Adipocyte (in vitro differentiated cells): ENCODE results near the gene ANKRD13A.

Source experiments
- DNase-seq: peaks from one replicate; pipeline ENCODE4 v3.0.0-alpha.2; 2015; ENCODE audit warnings: low read depth
- H3K27me3 ChIP-seq: replicated peaks from 2 replicates; pipeline ENCODE4 v1.7.0; 2013; ENCODE audit warnings: mild to moderate bottlenecking, low read length, moderate library complexity; ENCODE audit not compliant: control insufficient read depth, insufficient read depth
- H3K36me3 ChIP-seq: 2 replicates; pipeline ENCODE4 v1.7.0; 2013; ENCODE audit warnings: low read length, mild to moderate bottlenecking, moderate library complexity; ENCODE audit not compliant: control insufficient read depth, insufficient read depth, severe bottlenecking
- H3K4me1 ChIP-seq: 2 replicates; pipeline ENCODE4 v1.7.0; 2013; ENCODE audit warnings: mild to moderate bottlenecking, low read length, moderate library complexity; ENCODE audit not compliant: control insufficient read depth, insufficient read depth
- H3K4me3 ChIP-seq: 2 replicates; pipeline ENCODE4 v1.7.0; 2013; ENCODE audit warnings: mild to moderate bottlenecking, low read length, moderate library complexity
- H3K9ac ChIP-seq: 2 replicates; pipeline ENCODE4 v1.7.0; 2013; ENCODE audit warnings: mild to moderate bottlenecking, low read length, moderate library complexity
- H3K9me3 ChIP-seq: 2 replicates; pipeline ENCODE4 v1.7.0; 2013; ENCODE audit warnings: mild to moderate bottlenecking, low read length, moderate library complexity; ENCODE audit not compliant: control insufficient read depth

Gene ANKRD13A

DNA sequence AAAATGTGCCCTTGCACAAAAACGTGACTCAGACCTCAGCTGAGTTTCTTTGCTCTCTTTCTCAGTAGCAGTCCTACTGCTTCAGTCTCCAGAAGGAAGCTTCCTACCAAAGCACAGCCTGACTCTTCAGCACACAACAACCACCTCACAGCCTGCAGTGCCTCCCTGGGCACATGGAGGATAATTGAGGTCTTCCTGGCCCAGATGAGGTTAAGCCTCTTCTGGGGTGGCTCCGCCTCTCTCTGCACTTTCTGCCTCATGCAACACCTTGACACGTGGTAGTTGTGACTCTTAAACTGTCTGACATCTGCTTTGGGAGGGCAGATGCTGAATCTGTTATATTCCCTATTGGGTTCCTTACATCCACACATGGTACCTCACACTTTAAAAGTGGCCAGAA, 36.8 kb upstream of the ANKRD13A start:
- Histone ChIP-seq H3K36me3 (peaks cover 53% of the 10 kb centered on the region), H3K4me3 (no peak overlapping the region), H3K27me3 (no peaks in the 10 kb centered on the region), H3K9me3 (no peaks in the 10 kb centered on the region), H3K4me1 (peaks cover 26% of the 10 kb centered on the region), H3K9ac (peak overlapping the region; percentile 15)
- DNase-seq = peak; percentile 19

DNA sequence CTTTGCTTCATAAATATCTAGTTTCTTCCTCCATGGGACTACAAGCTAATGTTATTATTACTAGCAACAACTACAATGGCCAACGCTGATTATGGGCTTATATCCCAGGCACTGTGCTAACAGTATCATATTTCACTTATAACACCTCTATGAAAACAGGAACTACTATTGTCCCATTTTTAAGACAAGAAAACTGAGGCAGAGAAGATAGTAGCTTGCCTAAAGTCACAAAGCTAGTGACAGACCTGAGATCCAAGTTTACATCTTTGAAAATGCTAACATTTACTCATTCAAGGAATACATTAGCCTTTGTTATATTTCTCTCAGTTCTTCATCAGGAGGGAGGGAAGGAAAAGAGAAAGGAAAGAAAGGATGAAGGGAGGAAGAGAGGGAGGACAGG, 35.9 kb upstream of the ANKRD13A start:
- H3K36me3 ChIP-seq = peaks cover 57% of the 10 kb centered on the region
- H3K4me3 ChIP-seq = no peak overlapping the region
- H3K9me3 ChIP-seq = no peaks in the 10 kb centered on the region
- peaks cover 26% of the 10 kb centered on the region for H3K4me1 ChIP-seq
- DNase-seq = no peak
- H3K27me3 ChIP-seq = no peaks in the 10 kb centered on the region
- H3K9ac ChIP-seq = no peak overlapping the region

DNA sequence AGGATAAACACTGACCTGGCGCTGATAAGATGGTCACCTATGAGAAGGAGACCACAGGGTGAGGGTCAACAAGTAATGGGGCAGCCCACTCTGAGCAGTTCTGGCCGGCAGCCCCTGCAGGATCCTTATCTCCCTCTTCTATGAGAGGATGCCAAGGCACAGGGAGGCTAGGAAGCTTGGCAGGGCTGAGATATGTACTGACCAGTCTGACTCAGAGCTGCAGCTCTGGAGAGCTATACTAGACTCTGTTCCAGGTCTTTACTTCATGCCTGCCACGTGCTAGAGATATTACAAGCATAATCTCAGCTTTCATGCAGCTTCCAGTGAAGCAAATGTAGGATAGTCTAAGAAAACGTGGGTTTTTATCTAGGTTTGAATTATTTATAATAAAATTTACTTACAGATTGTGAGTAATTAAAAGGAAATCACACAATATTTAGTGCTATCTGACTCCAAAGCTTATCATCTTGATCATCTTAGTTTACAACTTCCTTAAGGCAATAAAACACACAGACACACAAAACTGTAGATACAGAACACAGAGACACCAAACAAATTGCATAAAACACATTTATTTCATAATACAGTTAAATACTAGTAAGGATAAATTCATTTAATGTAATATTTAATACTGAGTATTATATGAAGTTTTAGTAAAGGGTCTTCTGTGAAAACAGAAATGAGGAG, 35.3 kb upstream of the ANKRD13A start:
- Histone ChIP-seq H3K36me3 (peaks cover 51% of the 10 kb centered on the region), H3K27me3 (no peaks in the 10 kb centered on the region), H3K4me1 (peaks cover 26% of the 10 kb centered on the region), H3K4me3 (no peak overlapping the region), H3K9me3 (no peaks in the 10 kb centered on the region), H3K9ac (peak overlapping the region; percentile 21)
- peak; percentile 53 for DNase-seq

DNA sequence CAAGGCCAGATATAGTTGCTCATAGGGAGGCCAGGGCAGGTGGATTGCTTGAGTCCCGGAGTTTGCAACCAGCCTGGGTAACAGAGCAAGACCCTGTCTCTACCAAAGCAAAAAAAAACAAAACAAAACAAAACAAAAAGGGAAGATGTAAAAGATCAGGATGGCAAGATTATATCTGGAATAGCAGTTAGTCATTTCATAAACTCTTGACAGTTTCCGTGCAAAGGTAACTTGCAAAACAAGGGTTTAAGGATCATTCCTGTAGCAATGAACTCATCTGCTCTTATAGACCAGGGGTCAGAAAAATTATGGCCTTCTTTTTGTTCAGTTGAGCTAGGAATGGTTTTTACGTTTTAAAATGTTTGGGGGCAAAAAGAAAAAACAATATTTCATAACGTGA, 32.7 kb upstream of the ANKRD13A start:
- Histone ChIP-seq H3K9me3 (no peaks in the 10 kb centered on the region), H3K4me1 (peaks cover 26% of the 10 kb centered on the region), H3K36me3 (peaks cover 47% of the 10 kb centered on the region)

DNA sequence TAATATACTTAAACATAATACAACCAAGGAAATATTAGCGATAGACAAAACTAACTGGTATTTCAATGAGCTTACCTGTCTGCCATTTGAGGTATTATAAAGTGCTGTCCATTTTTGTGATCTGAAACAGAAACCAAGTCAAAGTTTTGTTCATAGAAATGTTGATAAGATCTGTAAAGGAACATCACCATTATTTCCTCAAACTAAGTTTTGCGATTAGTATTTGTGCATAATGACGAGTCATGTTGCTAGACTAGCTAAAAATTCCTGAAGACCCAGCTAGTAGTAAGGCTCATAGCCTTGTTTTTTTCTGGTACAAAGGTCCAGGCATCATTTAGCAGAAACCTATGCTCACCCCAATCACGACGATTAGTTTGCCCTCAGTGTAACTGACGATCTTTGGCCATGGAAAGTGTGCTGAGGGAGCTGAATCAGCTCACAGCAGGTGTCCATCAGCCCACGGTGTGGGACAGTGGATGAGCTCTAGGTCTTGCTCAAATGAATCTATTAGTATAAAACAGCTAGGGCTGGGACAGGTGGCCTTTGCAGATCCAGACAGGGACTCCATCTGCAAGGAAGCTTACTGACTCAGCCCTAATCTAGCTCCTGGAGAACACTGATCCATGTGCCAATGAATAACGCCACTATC, 31.7 kb upstream of the ANKRD13A start:
- Histone ChIP-seq H3K4me3 (no peak overlapping the region), H3K9me3 (no peaks in the 10 kb centered on the region), H3K27me3 (no peaks in the 10 kb centered on the region), H3K9ac (no peak overlapping the region), H3K4me1 (peaks cover 22% of the 10 kb centered on the region), H3K36me3 (peaks cover 49% of the 10 kb centered on the region)
- no peak for DNase-seq

More for the DNA sequence above, 32.7 kb upstream of the ANKRD13A start:
- H3K9ac ChIP-seq = no peak overlapping the region
- H3K4me3 ChIP-seq = no peak overlapping the region
- no peaks in the 10 kb centered on the region for H3K27me3 ChIP-seq
- no peak for DNase-seq

DNA sequence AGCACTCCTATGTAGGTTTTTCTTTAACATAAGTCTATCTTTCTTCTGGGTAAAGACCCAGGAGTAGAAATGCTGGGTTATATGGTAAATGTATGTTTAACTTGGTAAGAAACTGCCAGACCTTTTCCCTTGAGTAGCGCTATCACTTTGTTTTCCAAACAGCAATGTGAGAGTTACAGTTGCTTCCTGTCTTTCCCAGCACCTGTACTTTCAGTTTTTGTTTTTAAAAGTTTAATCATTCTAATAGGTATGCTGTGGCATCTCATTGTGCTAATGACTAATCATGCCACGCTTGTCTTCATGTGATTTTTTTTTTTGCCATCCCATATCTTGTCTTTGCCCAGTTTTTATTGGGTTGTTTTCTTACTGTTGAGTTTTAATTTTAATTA, 31.2 kb upstream of the ANKRD13A start:
- H3K4me1 ChIP-seq = peaks cover 17% of the 10 kb centered on the region
- H3K27me3 ChIP-seq = no peaks in the 10 kb centered on the region
- no peaks in the 10 kb centered on the region for H3K9me3 ChIP-seq
- H3K36me3 ChIP-seq = peaks cover 54% of the 10 kb centered on the region
- no peak overlapping the region for H3K9ac ChIP-seq
- DNase-seq = no peak
- H3K4me3 ChIP-seq = no peak overlapping the region

DNA sequence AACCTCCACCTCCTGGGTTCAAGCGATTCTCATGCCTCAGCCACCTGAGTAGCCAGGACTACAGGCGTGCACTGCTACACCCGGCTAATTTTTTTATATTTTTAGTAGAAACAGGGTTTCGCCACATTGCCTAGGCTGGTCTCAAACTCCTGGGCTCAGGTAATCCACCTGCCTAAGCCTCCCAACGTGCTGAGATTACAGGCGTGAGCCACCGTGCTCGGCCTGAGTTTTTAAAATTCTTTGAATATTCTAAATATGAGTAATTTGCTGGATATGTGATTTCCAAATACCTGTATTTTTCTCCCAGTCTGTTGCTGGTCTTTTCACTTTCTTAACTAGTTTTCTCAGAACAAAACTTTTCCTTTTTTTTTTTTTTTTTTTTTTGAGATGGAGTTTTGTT, 30.4 kb upstream of the ANKRD13A start:
- peaks cover 56% of the 10 kb centered on the region for H3K36me3 ChIP-seq
- H3K9ac ChIP-seq = no peak overlapping the region
- peaks cover 11% of the 10 kb centered on the region for H3K4me1 ChIP-seq
- H3K4me3 ChIP-seq = no peak overlapping the region
- no peaks in the 10 kb centered on the region for H3K27me3 ChIP-seq
- H3K9me3 ChIP-seq = no peaks in the 10 kb centered on the region
- DNase-seq = no peak

DNA sequence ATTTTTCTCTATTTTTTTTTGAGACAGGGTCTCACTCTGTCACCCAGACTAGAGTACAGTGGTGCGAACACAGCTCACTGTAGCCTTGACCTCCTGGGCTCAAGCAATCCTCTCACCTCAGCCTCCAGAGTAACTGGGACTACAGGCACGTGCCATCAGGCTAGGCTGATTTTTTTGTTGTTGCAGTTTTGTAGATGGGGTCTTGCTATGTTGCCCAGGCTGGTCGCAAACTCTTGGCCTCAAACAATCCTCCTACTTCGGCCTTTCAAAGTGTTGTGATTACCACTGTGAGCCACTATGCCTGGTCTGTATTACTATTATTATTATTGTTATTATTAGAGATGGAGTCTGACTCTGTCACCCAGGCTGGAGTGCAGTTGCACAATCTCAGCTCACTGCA, 26.4 kb upstream of the ANKRD13A start:
- Histone ChIP-seq H3K9ac (no peak overlapping the region), H3K4me3 (no peak overlapping the region), H3K36me3 (peaks cover 71% of the 10 kb centered on the region), H3K4me1 (no peaks in the 10 kb centered on the region), H3K27me3 (no peaks in the 10 kb centered on the region), H3K9me3 (peaks cover 2% of the 10 kb centered on the region)
- no peak for DNase-seq

DNA sequence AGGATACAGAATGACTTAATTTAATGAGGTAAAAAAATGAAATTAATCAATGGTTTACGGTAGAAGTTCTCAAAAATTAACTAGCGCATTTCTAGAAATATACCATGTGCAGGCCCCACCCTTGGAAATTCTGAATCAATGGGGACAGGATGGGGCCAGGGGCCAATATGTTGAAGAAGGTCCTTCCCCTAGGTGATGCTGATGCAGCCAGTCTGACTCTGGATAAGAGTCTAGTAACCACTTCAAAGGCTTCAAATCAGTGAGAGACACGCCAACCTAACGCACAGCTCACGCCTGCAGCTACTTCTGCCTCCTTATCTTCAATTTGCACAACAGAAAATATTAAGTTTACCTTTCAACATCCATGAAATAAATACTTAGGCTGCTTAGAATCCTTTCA, 17.9 kb upstream of the ANKRD13A start:
- H3K4me1 ChIP-seq = peaks cover 23% of the 10 kb centered on the region
- H3K4me3 ChIP-seq = no peak overlapping the region
- H3K9ac ChIP-seq = no peak overlapping the region
- H3K36me3 ChIP-seq = peaks cover 88% of the 10 kb centered on the region
- no peak for DNase-seq
- H3K9me3 ChIP-seq = peaks cover 12% of the 10 kb centered on the region
- no peaks in the 10 kb centered on the region for H3K27me3 ChIP-seq

DNA sequence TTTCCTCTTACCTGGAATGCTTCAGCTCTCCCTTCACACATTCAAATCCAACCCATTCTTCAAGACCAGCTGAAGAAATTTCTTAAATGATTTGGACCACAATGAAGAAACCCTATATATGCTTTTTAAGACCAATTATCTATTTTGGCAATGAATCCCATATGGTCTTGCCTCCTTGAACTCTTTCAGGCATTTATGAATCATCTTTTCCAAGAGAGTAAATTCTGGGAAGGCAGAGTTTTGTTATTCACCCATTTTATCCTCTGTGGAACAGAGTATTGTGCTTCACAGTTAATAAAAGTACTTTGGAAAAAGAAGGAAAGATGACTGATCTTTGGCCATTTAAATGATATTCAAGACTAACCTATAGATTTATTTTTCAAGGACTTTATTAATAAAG, 17.0 kb upstream of the ANKRD13A start:
- H3K36me3 ChIP-seq = peaks cover 80% of the 10 kb centered on the region
- H3K4me1 ChIP-seq = peaks cover 23% of the 10 kb centered on the region
- no peak overlapping the region for H3K4me3 ChIP-seq
- H3K9ac ChIP-seq = no peak overlapping the region
- H3K27me3 ChIP-seq = no peaks in the 10 kb centered on the region
- H3K9me3 ChIP-seq = peaks cover 12% of the 10 kb centered on the region
- DNase-seq = peak; percentile 61

DNA sequence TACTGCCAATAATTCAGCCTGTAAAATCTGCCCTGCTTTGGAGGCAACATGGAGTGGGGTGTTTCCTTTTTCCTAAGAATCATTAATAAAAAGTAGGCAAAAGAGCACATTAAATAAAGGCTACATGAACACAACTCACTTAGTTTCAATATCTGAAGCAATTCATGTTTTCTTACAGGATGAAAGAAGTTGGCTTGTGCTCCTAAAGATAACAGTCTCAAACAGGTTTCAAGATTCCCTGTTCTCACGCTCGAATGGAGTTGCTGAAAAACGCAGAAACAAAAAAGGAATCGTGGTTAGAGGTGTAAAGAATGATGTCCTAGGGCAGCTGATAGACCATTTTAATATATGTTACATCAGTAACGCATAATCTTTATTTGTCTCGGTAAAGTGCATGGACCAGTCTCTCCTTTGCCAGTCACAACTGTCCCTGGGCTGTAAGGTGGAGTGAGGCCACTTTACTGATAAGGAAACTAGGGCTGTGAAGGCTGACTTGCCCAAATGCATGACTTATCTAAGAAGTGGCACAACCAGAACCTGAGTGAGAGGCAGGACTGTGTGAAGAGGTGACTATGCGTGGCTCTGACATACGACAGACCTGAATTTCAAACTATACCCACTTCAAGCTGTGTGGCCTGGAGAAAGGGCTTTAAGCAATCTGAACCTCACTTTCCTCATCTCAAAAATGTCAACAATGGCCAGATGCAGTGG, 15.6 kb upstream of the ANKRD13A start:
- peaks cover 3% of the 10 kb centered on the region for H3K9me3 ChIP-seq
- no peak for DNase-seq
- no peak overlapping the region for H3K4me3 ChIP-seq
- H3K9ac ChIP-seq = no peak overlapping the region
- no peaks in the 10 kb centered on the region for H3K27me3 ChIP-seq
- peaks cover 23% of the 10 kb centered on the region for H3K4me1 ChIP-seq
- H3K36me3 ChIP-seq = peaks cover 79% of the 10 kb centered on the region
